Mucosa of descending colon (tissue), 3 donors: ENCODE data around the gene PRDM16. TPM values are rescaled to one million over a fixed set of nuclear protein-coding genes. Genes with fewer than 3 reads are reported as not detected.

Experiments
- ATAC-seq: fragments of 200-7000 bp; cut with Tn5 transposase; one replicate; pipeline ENCODE4 v1.9.1; 2020; ENCODE audit warnings: mild to moderate bottlenecking, moderate library complexity
- DNase-seq, 3 donors: peaks; one replicate each; pipeline ENCODE4 v3.0.0-alpha.2; 2020
- H3K36me3 ChIP-seq: fragments of 200-600 bp; one replicate; pipeline ENCODE4 v1.8.0; 2021; ENCODE audit warnings: low read depth, mild to moderate bottlenecking
- H3K4me1 ChIP-seq: fragments of 200-600 bp; one replicate; pipeline ENCODE4 v1.8.0; 2021; ENCODE audit warnings: low read depth, mild to moderate bottlenecking
- H3K4me3 ChIP-seq: fragments of 200-600 bp; one replicate; pipeline ENCODE4 v1.8.0; 2021; ENCODE audit warnings: mild to moderate bottlenecking
- H3K9me3 ChIP-seq: fragments of 200-600 bp; one replicate; pipeline ENCODE4 v1.8.0; 2021; ENCODE audit warnings: mild to moderate bottlenecking
- intact Hi-C, 2 donors: fragments of 100-400 bp; cut with DNase I in 1 of 2; cut with micrococcal nuclease in 1 of 2; formaldehyde crosslinking; loops; one replicate each; pipeline versions ENCODE4 v1.11.0 to v1.11.1; 2022; cut with DNase I, micrococcal nuclease
- total RNA-seq, 3 donors: library from RNA; stranded (reverse); fragmentation: NEBNext Ultra II Directional in 2 of 3; extraction: Animal tissue kit (Norgen Biotek cat#: 25700) in 2 of 3; gene quantifications; one replicate each; pipeline versions ENCODE4 v1.2.1 to v1.2.4, GENCODE V29; 2021 to 2023
- TF ChIP-seq, protein P1 (sequence below): fragments of 200-600 bp; IDR thresholded peaks from one replicate; pipeline ENCODE4 v1.8.0; 2022; ENCODE audit warnings: antibody characterized with exemption, mild to moderate bottlenecking
- donor health status: DM: no; HTN: no; CAD: no; lungs with moderate emphysema.
- donor health status: DM: no; HTN: no; CAD: no.
- donor health status: DM: no; HTN: yes; CAD: no.

Gene PRDM16
- total RNA-seq, 3 donors from 2014 or later = 1.6 to 2.5 (median 2.4) TPM

DNA sequence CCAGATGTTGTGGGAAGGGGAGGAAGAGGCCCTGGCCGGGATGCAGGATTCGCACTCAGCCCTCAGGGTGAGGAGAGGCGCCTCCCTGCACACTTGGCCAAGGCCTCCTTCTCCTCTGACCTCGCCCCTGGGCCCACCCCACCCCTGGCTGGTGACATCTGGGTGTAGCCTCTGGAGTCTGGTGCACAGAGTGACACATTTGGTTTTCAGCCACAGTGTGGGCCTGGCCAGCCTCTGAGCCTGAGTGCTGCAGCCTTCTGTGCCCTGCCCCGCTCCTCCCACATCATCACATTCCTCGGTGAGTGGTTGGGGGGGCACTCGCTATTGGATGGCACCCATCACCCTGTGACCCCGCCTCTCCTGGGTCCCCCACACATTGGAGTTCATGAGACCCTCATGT lies 45.8 kb downstream of the PRDM16 start:
- no peaks in the 10 kb centered on the region for H3K36me3 ChIP-seq
- no peaks in the 10 kb centered on the region for H3K4me1 ChIP-seq
- intact Hi-C loops = no loop called here
- H3K9me3 ChIP-seq = no peaks in the 10 kb centered on the region
- no peak for DNase-seq
- ATAC-seq = no peak
- no peak overlapping the region for H3K4me3 ChIP-seq
- TF ChIP-seq, protein P1, sequence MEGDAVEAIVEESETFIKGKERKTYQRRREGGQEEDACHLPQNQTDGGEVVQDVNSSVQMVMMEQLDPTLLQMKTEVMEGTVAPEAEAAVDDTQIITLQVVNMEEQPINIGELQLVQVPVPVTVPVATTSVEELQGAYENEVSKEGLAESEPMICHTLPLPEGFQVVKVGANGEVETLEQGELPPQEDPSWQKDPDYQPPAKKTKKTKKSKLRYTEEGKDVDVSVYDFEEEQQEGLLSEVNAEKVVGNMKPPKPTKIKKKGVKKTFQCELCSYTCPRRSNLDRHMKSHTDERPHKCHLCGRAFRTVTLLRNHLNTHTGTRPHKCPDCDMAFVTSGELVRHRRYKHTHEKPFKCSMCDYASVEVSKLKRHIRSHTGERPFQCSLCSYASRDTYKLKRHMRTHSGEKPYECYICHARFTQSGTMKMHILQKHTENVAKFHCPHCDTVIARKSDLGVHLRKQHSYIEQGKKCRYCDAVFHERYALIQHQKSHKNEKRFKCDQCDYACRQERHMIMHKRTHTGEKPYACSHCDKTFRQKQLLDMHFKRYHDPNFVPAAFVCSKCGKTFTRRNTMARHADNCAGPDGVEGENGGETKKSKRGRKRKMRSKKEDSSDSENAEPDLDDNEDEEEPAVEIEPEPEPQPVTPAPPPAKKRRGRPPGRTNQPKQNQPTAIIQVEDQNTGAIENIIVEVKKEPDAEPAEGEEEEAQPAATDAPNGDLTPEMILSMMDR = no peak

GRCh38 chr1:3115275-3116149 lies 46.5 kb downstream of the PRDM16 start:
- DNase-seq (no peak), ATAC-seq (no peak)
- no peaks in the 10 kb centered on the region for H3K36me3 ChIP-seq
- no peaks in the 10 kb centered on the region for H3K4me1 ChIP-seq
- TF ChIP-seq, protein P1 = no peak
- intact Hi-C loops = no loop called here
- no peaks in the 10 kb centered on the region for H3K9me3 ChIP-seq
- H3K4me3 ChIP-seq = no peak overlapping the region

- intact Hi-C loops = no loop called here
Observed at GRCh38 chr1:3116150-3116510, 47.1 kb downstream of the PRDM16 start.

DNA sequence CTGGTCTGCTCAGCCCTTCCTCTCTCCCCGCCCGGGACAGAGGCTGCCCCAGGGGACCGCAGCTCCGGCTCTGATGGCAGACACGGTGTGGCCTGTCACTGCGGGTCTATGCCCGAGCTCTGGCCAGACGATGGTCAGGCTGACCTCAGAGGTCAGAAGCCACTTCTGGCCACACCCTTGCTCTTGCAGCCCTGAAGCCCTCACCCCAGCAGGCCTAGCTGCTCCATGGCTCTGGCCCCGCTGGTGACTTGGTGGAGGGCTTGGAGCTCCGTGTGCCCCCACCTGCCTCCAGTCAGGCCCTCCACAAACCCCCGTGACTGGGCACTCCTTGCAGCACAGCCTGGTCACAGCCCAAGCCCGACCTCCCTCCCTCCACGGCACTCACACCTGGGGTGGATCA lies 47.6 kb downstream of the PRDM16 start:
- ATAC-seq (no peak), DNase-seq (no peak)
- Histone ChIP-seq H3K4me1 (no peaks in the 10 kb centered on the region), H3K4me3 (no peak overlapping the region), H3K9me3 (no peaks in the 10 kb centered on the region), H3K36me3 (no peaks in the 10 kb centered on the region)
- TF ChIP-seq, protein P1 = no peak
- intact Hi-C loops = no loop called here

More at GRCh38 chr1:3116150-3116510, 47.1 kb downstream of the PRDM16 start:
- ATAC-seq = no peak
- H3K36me3 ChIP-seq = no peaks in the 10 kb centered on the region
- no peak for DNase-seq
- TF ChIP-seq, protein P1 = no peak
- H3K4me1 ChIP-seq = no peaks in the 10 kb centered on the region
- no peak overlapping the region for H3K4me3 ChIP-seq
- no peaks in the 10 kb centered on the region for H3K9me3 ChIP-seq

DNA sequence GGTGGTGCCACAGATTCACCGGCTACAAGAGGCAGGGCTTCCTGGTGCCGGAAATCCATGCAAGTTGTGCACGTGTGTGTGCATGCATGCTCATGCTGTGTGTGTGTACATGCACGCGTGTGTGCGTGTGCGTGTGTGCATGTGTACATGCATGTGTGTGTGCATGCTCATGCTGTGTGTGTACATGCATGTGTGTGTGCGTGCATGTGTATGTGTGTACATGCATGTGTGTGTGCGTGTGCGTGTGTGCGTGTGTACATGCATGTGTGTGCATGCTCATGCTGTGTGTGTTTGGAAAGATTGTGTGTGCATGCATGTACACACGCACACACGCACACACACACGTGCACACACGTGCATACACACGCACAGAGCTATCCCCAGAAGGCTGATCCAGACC lies 48.9 kb downstream of the PRDM16 start:
- TF ChIP-seq, protein P1 = no peak
- intact Hi-C loops = no loop called here
- no peaks in the 10 kb centered on the region for H3K4me1 ChIP-seq
- H3K9me3 ChIP-seq = no peaks in the 10 kb centered on the region
- ATAC-seq = no peak
- no peak for DNase-seq
- no peak overlapping the region for H3K4me3 ChIP-seq
- H3K36me3 ChIP-seq = no peaks in the 10 kb centered on the region
